Urinary bladder (tissue), 4 donors: ENCODE results near the gene RAB6A. TPM values are rescaled to one million over a fixed set of nuclear protein-coding genes. Genes with fewer than 3 reads are reported as not detected.
"Not testable (repeated sequence)": the region's sequence is repeated elsewhere in the genome, so short reads cannot be mapped to it uniquely, and the experiment has no call there.

Experiments
- DNase-seq: peaks from one replicate; pipeline ENCODE4 v3.0.0-alpha.2; 2015; ENCODE audit errors: extremely low spot score
- H3K27ac ChIP-seq: one replicate; pipeline ENCODE4 v1.5.1; 2013; ENCODE audit warnings: low read depth, mild to moderate bottlenecking, moderate library complexity
- H3K36me3 ChIP-seq: one replicate; pipeline ENCODE4 v1.6.1; 2013; ENCODE audit warnings: mild to moderate bottlenecking, moderate library complexity; ENCODE audit not compliant: insufficient read depth
- H3K4me1 ChIP-seq: one replicate; pipeline ENCODE4 v1.6.1; 2013; ENCODE audit warnings: mild to moderate bottlenecking, moderate library complexity; ENCODE audit not compliant: insufficient read depth
- H3K4me3 ChIP-seq: one replicate; pipeline ENCODE4 v1.5.1; 2013; ENCODE audit warnings: low read depth, low read length
- WGBS: extraction: QIAGEN DNeasy Blood & Tissue Kit; methylation state at CpG from one replicate; pipeline ENCODE4 v1.1.7; 2013; 5-methylcytosine and 5-hydroxymethylcytosine counted together
- polyA plus RNA-seq: library from polyadenylated mRNA; stranded (reverse); fragments of 200-250 nt; gene quantifications from one replicate; pipeline ENCODE4 v1.2.3, GENCODE V29; 2013
- total RNA-seq: library from RNA; depleted of rRNA; stranded (reverse); fragments of >200 nt; gene quantifications from one replicate; pipeline ENCODE4 v1.2.3, GENCODE V29; 2014
- donor health status: healthy with polysubstance abuse.
- donor health status: healthy.

The RAB6A gene
- total and polyA plus RNA-seq, 2 donors, result 96.0 to 106 TPM

DNA sequence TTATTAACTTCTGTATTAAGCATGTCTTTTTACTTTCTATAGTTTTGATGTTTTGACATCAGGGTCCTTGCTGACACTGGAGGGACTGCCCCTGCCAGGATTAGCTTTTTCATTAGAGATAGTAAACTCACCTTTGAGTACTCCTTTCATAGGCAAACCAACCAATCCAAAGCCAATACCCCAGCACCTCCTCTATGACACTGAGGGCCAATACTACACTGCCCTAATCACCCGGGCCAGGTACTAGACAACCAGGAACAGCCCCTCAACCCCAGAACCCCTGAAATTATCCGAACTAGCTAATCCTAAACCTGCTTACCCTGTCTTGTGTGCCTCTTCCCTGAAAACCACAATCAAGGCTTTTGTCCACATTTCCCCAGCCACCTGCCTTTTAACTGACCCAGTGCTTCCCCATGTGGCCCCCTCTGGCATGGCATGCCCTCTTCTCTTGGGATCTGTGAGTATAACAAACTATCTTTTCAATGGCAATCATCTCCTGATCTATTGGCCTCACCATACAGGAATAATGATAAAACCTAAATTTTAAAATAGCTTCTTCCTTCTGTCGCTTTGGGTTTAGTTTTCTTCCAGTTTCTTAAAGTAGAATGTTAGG lies 31.2 kb downstream of the RAB6A start:
- no peak for DNase-seq
- no peak overlapping the region for H3K27ac ChIP-seq
- H3K4me1 ChIP-seq, result no peaks in the 10 kb centered on the region
- no peaks in the 10 kb centered on the region for H3K36me3 ChIP-seq
- WGBS, result 96% methylated on average over 3 of the region's 3 CpGs
- H3K4me3 ChIP-seq, result no peak overlapping the region

DNA sequence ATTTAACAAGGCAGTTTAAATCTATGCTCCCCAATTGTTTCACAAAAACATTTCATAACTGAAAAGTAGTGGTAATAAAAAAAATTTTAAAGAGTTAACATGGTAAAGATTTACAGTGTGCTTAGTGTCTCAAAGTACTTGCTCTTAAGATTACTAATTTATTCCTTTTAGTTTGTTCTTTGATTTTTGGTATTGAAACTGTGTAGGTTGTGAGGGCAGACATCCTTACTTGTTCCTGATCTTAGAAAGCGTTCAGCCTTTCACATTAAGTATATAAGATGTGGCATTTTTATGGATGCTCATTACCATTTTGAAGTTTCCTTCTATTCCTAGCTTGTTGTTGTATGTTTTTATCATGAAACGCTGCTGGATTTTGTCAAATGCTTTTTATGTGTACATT lies 32.9 kb downstream of the RAB6A start:
- WGBS, result 80% methylated on average over 2 of the region's 2 CpGs
- Histone ChIP-seq H3K27ac (no peak overlapping the region), H3K36me3 (no peaks in the 10 kb centered on the region), H3K4me1 (no peaks in the 10 kb centered on the region), H3K4me3 (no peak overlapping the region)
- DNase-seq, result no peak

DNA sequence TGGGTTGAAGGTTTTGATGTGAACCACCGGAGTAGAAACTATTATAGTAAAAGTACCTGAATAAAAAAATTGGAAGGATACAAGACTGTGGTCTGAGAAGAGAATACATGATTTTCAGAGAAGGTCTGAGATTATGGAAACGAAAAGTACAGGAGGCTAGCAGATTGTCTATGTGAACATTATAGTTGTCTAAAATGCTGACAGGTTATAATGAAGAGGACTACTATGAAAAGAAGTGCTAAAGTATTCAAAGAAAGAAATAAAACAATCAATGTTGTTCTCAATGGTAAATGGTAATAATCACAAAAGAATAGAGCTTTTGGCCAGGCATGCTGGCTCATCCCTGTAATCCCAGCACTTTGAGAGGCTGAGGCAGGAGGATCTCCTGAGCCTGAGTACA lies 34.0 kb downstream of the RAB6A start:
- 93% methylated on average over 2 of the region's 2 CpGs for WGBS
- no peak for DNase-seq
- H3K4me1 ChIP-seq, result no peaks in the 10 kb centered on the region
- H3K36me3 ChIP-seq, result no peaks in the 10 kb centered on the region
- H3K27ac ChIP-seq, result no peak overlapping the region
- no peak overlapping the region for H3K4me3 ChIP-seq

DNA sequence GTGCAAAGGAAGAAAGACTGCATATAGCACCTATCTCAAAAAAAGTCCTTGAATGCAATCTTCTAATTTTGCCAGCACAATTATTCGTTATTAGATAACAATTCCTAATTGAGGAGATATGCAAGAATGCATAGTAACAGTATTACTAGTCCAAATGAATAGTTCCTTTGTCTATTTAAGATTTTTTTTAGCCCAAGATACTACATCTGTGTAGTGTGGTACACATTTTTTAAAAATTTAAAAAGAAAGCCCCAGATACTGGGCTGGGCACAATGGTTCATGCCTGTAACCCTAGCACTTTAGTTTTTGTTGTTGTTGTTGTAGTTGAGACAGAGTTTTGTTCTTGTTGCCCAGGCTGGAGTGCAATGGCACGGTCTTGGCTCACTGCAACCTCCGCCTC lies 43.7 kb downstream of the RAB6A start:
- Histone ChIP-seq H3K36me3 (peaks cover 2% of the 10 kb centered on the region), H3K27ac (no peak overlapping the region), H3K4me3 (no peak overlapping the region), H3K4me1 (no peaks in the 10 kb centered on the region)
- WGBS, result 90% methylated on average over 3 of the region's 3 CpGs
- no peak for DNase-seq

DNA sequence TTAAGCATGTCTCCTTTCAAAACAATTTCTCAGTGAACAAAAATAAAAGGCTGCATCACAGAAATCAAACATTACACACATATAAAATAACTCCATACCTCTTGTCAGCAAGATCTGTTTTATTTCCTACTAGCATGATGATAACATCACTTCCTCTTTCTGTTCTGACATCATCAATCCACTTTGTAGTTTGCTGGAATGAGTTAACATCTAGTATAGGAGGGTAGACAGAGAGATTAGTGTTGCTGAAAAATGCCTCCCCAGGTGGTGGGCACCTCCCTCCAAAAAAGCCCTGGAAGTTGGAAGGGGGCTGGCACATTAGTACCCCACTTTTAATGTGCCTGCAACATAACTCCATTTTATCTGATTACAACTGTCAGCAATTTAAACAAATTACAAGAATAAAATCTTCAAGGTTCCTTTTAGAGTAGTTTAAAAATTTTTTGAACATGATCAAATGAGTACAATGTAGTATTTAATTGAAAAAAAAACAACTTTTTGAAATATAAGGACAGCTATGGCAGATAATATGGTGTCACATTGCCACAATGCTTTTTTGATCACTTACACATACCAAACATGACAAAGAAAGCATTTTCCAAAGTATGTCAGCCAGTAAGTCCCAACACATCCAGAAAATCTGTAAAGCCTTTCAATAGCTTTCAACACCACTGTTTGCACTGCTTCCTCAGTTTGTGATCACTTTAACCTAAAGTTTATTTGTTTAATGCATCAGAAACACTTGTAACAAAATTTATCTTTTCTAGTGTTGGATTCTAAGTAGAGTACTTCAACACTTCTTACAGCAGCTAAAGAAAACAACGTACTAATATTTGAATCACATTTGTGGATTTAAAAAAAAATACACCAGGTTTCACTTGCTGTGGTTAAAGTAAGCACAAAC lies 44.5 kb downstream of the RAB6A start:
- no peak overlapping the region for H3K4me3 ChIP-seq
- 60% methylated on average over 1 of the region's 1 CpG for WGBS
- H3K4me1 ChIP-seq, result no peaks in the 10 kb centered on the region
- DNase-seq, result no peak
- H3K27ac ChIP-seq, result no peak overlapping the region
- H3K36me3 ChIP-seq, result peaks cover 2% of the 10 kb centered on the region

DNA sequence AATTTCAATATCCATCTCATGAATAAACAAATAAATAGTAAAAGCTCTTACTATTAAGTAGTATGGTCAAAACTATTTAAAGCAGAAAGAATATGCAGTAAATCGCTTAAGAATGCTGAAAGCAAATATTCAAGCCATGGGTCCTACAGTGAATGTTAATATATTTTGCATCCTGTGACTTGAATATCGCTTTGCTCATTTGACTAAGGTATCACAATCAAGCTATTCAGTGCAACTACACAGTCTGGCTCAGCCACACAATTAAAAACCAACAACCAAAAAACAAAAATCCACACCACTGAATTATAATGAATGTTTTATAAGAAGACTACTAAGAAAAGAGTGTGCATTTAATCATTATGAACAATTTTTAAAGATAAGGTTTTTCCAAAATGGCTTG lies 45.3 kb downstream of the RAB6A start:
- Histone ChIP-seq H3K36me3 (peaks cover 2% of the 10 kb centered on the region), H3K4me1 (no peaks in the 10 kb centered on the region), H3K27ac (no peak overlapping the region), H3K4me3 (no peak overlapping the region)
- 79% methylated on average over 2 of the region's 2 CpGs for WGBS
- no peak for DNase-seq

DNA sequence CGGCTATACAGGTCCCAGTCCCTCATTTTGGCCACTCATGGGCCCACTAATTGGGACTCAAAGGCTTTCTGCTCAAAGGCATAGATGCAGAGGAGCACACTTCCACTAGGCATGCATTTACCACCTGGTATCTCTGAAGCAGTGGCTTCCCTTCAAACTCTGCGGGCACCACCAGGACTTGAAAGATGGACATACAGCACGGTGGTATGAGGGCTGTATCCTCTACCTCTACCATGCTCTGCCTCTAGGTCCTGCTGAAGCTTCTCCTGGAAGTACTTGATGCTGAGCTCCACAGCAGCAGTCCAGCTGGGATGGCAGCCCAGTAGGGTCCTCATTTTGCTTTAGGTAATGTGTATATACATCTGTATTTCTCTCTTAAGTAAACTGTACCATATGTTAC lies 49.9 kb downstream of the RAB6A start:
- Histone ChIP-seq H3K4me3 (no peak overlapping the region), H3K36me3 (peaks cover 2% of the 10 kb centered on the region), H3K27ac (no peak overlapping the region), H3K4me1 (no peaks in the 10 kb centered on the region)
- WGBS, result 97% methylated on average over 3 of the region's 3 CpGs
- no peak for DNase-seq

DNA sequence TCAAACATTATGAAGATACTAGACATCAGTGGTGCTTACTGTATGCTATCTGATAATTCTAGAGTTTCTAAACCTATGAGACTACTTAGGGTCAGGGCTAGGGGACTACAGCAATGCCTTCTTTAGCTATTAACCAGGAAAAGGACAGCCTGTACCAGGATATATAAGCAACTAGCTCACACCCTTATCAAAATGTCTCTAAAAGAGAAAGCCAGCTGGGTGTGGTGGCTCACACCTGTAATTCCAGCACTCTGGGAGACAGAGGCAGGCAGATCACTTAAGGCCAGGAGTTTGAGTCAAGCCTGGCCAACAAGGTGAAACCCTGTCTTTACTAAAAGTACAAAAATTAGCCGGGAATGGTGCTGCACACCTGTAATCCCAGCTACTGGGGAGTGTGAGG lies 55.8 kb downstream of the RAB6A start:
- H3K36me3 ChIP-seq, result no peaks in the 10 kb centered on the region
- no peak for DNase-seq
- H3K4me1 ChIP-seq, result no peaks in the 10 kb centered on the region
- H3K4me3 ChIP-seq, result no peak overlapping the region
- no peak overlapping the region for H3K27ac ChIP-seq
- WGBS, result 94% methylated on average over 1 of the region's 1 CpG

DNA sequence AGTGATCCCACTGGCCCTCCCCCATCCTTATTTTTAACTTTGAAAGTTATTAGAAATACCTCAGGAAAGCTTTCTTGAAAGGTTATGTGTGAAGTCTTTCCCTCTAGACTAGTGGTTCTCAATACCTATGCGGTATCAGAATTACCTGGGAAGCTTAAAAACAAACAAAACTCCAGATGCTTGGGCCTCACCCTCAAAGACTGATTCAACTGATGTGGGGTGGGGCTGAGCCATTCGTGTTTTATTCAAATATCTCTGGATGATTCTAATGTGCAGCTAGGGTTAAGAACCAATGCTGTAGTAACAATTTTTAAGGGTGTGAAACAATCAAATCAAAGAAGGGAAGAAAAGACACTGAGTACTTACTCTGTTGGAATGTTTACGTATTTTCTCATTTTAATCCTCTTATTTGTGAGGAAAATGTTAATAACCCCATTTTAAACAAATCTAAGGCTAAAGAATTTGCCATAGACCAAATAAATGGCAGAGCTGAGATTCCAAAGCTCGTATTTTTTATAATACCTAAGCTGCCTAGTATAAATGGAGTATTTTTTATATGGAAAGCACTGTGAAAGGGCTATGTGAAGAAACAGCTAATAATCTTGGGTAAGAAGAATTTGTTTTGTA lies 66.9 kb downstream of the RAB6A start:
- H3K4me3 ChIP-seq, result no peak overlapping the region
- no peaks in the 10 kb centered on the region for H3K36me3 ChIP-seq
- 93% methylated on average over 4 of the region's 4 CpGs for WGBS
- DNase-seq, result no peak
- H3K4me1 ChIP-seq, result no peaks in the 10 kb centered on the region
- H3K27ac ChIP-seq, result no peak overlapping the region

DNA sequence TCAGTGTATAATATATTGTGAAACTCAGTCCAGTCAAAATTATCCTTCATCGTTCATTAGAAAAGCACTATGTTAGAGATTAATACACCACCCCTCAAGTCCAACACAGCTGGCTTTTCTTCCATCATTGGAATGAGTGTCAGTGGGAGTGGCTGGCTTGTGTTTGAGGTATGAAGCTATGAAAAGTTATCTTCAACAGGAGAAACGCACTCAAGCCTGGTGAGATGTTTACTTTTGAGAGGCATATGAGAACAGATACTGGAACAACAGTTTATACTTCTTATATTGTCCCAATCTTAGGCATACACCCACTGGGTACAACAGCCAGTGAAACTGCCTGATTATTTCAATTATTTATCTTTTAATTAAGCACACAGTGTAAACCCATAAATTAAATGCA lies 80.2 kb downstream of the RAB6A start:
- no peaks in the 10 kb centered on the region for H3K4me1 ChIP-seq
- H3K27ac ChIP-seq, result no peak overlapping the region
- H3K4me3 ChIP-seq, result no peak overlapping the region
- WGBS, result 28% methylated on average over 2 of the region's 2 CpGs
- H3K36me3 ChIP-seq, result peaks cover 2% of the 10 kb centered on the region
- DNase-seq, result no peak

DNA sequence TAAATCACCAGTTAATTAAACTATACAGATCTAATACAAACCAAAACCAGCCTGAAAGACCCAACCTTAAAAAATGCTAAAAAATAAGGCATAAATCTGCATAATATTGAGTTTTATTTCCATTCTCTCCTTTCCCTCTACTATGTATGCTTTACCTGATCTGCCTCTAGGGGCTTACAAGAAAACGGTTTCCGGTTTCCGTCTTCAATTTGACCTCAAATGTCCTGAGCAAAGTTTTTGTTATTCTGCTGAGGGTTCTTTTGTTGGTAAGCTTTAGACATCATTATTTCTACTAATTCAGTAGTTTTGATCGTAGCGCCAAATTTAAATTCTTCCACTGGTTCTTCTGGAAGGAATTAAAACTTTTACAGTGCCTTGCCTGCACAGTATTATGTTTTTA lies 84.3 kb downstream of the RAB6A start:
- not testable (repeated sequence) for DNase-seq, H3K27ac ChIP-seq, H3K36me3 ChIP-seq, H3K4me3 ChIP-seq, H3K4me1 ChIP-seq
- WGBS, result 92% methylated on average over 5 of the region's 5 CpGs

DNA sequence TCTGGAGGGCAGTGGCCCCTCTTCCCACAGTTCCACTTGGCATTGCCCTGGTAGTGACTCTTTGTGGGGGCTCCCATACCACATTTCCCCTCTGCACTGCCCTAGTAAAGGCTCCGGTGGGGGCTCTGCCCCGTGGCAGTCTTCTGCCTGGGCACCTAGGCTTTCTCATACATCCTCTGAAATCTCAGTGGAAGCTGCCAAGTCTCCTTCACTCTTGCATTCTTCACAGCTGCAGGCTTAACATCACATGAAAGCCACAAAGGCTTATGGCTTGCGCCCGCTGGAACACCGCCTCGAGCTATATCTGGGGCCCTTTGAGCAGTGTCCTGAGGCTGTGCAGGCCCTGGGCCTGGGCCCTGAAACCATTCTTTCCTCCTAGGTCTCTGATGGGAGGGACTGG lies 89.2 kb downstream of the RAB6A start:
- Histone ChIP-seq H3K4me3 (no peak overlapping the region), H3K36me3 (no peaks in the 10 kb centered on the region), H3K4me1 (no peaks in the 10 kb centered on the region), H3K27ac (no peak overlapping the region)
- WGBS, result 51% methylated on average over 6 of the region's 6 CpGs
- no peak for DNase-seq

DNA sequence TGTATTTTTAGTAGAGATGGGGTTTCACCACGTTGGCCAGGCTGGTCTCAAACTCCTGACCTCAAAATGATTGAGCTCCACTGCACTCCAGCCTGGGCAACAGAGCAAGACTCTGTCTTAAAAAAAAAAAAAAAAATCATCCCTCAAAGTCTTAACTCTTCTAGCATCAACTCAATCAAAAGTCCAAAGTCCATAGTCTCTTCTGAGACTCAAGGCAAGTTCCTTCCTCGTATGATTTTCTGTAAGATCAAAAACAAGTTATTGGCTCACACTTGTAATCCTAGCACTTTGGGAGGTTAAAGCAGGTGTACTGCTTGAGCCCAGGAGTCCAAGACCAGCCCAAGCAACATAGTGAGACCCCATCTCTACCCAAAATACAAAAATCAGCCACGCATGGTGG lies 90.1 kb downstream of the RAB6A start:
- no peak overlapping the region for H3K27ac ChIP-seq
- WGBS, result 93% methylated on average over 3 of the region's 3 CpGs
- no peaks in the 10 kb centered on the region for H3K4me1 ChIP-seq
- no peak for DNase-seq
- H3K36me3 ChIP-seq, result no peaks in the 10 kb centered on the region
- no peak overlapping the region for H3K4me3 ChIP-seq

DNA sequence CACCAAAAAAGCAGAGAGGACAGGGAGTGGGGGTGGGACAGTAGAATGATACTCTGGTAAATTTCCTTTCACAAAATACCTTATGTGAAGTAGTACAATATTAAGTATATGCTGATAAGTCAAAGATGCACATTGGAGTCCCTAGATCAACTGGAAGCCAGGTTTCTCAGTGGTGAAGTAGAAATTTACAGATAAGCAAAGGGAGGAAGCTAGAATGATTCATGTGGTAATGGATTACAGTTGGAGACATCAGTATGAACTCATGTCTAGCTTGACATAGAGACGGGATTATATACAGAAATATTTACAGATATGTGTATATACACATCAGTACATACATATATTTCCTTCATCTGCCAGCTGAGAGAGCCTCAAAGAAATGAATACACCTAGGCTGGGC lies 93.0 kb downstream of the RAB6A start:
- Histone ChIP-seq H3K4me3 (no peak overlapping the region), H3K27ac (no peak overlapping the region), H3K36me3 (no peaks in the 10 kb centered on the region), H3K4me1 (no peaks in the 10 kb centered on the region)
- DNase-seq, result no peak
- 66% methylated on average over 1 of the region's 1 CpG for WGBS
